Stimulated activated CD4-positive, alpha-beta T cell treated with anti-CD3 and anti-CD28 coated beads, Interleukin-12 subunit alpha, Interleukin-12 subunit beta, amount 100 ng/mL, for 4 hours (primary cell): Measurements from ENCODE around the gene CREBBP.

Source experiments
- DNase-seq: peaks from one replicate; pipeline ENCODE4 v3.0.0-alpha.2; 2020

The CREBBP gene

DNA sequence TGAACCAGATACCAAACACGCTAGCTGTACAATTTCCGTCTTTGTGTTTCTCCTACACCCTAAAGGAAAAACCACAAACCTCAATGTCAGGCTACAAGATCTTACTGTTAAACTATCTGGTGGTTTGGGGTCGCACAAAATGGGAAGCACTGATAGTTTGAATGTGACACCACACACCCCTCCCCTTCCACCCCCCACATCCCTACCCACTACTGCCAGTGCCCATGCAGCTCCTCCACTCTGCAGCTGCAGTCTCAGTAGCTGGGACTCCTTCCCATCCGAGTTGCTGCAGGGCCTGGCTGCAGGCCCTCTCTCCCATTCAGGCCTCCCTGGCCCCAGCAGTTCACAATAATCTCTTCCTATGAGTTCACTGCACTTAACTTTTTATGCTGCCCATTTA lies 181.6 kb downstream of the CREBBP start:
- DNase-seq = no peak

DNA sequence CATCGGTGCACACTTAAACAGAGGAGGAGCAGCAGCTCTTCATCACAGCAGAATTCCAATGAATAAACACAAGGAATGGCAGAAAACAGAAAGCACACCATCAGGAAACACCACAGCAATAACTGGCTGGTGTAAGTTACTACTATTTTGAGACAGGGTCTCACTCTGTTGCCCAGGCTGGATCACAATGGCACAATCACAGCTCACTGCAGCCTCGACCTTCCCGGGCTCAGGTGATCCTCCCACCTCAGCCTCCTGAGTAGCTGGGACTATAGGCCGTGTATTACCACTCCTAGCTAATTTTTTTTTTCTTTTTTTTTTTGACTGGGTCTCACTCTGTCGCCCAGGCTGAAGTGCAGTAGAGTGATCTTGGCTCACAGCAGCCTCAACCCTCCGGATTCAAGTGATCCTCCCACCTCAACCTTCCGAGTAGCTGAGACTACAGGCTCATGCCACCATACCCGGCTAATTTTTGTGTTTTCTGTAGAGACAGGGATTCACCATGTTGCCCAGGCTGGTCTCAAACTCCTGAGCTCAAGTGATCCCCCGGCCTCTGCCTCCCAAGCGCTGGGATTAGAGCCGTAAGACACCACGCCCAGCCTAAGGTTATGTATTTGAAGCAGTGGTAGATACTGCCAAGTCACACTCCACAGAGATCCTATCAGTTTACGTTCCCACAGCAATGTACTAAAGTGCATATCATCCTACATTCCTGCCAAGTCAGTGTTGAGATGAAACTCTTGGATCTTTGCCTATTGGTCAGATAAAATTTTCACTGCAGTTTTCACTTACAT lies 183.9 kb downstream of the CREBBP start:
- no peak for DNase-seq

DNA sequence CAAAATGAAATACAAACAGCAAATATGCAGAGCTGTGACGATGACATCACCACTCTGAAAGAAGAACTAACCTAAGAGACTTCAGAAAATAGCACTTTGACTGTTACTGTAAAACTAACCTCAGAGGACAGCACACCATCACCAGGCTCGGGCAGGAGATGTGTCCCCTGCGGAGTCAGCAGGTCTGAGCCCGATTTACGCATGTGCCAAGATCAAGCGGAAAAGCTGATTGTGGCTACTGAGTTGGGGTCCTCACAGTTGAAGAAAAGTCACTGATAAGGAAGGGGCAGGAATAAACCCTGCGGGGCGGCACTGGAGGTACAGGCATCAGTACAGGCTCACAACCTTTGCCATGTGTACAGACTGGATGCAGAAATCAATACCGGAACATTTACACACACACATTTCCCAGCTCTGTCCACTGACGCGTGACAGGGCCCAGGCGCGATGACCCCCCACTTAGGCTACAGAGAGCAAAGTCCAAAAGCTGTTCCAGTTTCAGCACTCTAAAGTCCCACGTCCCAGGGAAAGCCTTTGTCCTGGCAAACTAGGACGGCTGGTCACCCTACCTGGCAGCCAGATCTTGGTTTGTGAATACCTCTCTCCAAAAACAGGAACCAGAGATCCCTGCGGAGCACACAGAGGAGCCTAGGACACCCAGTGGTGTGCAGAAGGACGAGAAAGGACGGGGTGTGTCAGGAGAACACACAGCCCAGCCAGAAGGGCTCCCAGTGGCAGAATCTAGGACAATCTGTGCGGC lies 184.7 kb downstream of the CREBBP start:
- DNase-seq = no peak

GRCh38 chr16:3694051-3694450 lies 186.5 kb downstream of the CREBBP start:
- no peak for DNase-seq

GRCh38 chr16:3691761-3692160 lies 188.8 kb downstream of the CREBBP start:
- no peak for DNase-seq

DNA sequence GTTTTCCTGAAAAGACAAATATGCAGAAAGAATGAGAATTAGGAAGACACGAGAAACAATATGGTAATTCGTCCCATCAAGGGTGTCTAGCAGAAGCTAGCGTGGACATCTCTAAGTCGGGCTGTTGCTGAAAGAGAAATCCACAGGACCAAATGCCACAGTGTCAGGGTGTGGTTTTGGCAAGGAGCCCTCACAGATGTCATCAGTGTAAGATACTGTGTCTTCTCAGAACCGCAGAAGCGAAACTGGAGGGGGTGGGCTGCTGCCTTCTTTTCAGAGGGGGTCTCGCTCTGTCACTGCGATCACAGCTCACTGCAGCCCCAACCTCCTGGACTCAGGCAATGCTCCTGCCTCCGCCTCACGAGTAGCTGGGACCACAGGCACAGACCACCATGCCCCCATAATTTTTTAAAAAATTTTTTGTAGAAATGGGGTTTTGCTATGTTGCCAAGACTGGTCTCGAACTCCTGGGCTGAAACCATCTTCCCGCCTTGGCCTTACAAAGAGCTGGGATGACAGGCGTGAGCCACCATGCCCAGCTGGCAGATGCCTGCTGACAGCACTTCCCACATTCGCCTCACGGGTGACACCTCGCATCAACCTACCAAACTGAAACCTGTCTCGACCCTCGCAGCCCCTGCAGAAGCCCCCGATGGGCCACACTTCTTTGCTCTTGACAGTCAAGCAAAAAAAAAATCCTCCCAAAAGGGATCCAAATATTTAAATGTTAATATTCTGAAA lies 189.4 kb downstream of the CREBBP start:
- DNase-seq = no peak

- DNase-seq = peak; percentile 77
Observed at GRCh38 chr16:3690470-3690928, 190.0 kb downstream of the CREBBP start.

- no peak for DNase-seq
Observed at GRCh38 chr16:3689731-3690130, 190.8 kb downstream of the CREBBP start.

GRCh38 chr16:3687792-3688191 lies 192.7 kb downstream of the CREBBP start:
- DNase-seq = no peak

DNA sequence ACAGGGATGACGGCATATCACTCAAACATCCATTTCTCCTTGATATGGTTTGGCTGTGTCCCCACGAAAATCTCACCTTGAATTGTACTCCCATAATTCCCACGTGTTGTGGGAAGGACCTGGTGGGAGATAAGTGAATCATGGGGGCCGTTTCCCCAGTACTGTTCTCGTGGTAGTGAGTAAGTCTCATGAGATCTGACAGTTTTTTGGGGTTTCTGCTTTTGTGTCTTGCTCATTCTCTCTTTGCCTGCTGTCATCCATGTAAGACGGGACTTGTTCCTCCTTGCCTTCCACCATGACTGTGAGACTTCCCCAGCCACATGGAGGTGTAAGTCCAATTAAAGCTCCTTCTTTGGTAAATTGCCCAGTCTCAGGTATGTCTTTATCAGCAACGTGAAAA lies 193.5 kb downstream of the CREBBP start:
- no peak for DNase-seq

GRCh38 chr16:3681206-3681605 lies 199.3 kb downstream of the CREBBP start:
- no peak for DNase-seq

- DNase-seq = no peak
Observed at GRCh38 chr16:3677994-3678393, 202.5 kb downstream of the CREBBP start.

GRCh38 chr16:3675601-3676130 lies 204.8 kb downstream of the CREBBP start:
- DNase-seq = no peak
